GM19240 (cell line): Measurements from ENCODE around the gene TMEM255B.

ENCODE experiments used
- DNase-seq: peaks from one replicate; pipeline ENCODE4 v3.0.0; 2011; ENCODE audit warnings: low spot score; ENCODE audit not compliant: insufficient read length

The TMEM255B gene

GRCh38 chr13:113766035-113766800, 7.2 kb downstream of the TMEM255B start:
- no peak for DNase-seq

GRCh38 chr13:113767366-113767765, 8.3 kb downstream of the TMEM255B start:
- DNase-seq, result no peak

DNA sequence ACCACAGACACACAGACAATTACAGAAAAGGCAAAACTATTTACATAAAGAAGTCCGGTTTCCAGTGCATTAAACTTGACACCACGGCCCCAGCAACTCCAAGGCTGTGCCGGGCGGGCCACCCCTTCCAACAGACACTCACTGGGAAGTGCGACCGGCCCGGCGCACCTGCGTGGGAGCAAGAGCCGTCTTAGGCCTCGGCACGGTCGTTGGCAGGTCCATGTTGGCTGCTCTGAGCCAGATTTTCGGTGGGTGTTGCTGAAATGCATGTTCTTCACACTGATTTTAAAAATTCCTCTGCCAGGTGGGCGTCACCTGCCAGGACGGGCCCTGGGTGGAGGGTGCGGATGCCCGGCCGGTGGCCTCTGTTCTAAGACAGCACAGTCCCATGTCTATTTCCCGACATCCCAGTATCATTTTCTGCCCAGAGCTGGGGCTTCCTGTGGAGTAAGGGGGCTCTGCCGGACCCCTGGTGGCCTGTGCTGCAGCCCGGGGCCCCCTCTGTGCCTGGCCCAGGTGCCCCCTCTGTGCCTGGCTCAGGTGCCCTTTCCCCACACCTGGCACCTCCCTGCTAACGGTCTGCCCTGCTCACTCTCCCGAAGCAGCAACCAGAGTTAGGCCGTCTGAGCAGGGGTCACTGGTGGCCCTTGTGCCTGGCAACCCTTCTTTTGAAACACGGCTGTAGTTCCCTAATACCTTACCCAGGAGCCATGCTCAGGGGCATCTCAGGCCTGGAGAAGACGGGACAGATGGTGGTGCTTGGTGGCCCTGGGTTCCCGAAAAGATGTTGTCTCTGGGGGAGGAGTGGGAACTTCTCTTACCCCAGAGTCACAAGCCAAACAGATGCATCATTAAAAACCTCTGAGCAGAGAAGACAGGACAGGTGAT, 9.2 kb downstream of the TMEM255B start:
- DNase-seq, result no peak

DNA sequence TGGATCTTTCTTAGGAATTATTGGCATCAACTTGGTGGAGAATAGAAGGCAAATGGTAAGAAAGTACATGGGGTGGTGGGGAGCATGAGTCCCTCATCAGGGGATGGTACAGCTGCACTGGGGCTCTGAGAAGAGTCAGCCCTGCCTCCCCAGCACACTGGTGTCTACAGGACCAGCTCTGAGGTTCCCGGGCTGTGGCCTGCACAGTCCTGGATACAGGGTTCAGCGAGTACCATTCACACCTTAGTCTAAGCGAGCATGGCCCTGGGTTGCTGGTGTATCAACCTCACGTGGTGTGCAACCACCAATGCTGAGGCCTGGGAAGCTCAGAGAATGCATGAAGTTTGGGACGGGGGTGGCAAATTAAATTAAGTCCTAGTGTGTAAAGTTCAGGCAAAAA, 10.1 kb downstream of the TMEM255B start:
- DNase-seq, result no peak

- DNase-seq, result no peak
Measured at GRCh38 chr13:113769881-113770280, 10.9 kb downstream of the TMEM255B start.

- DNase-seq, result no peak
Measured at GRCh38 chr13:113770441-113770840, 11.4 kb downstream of the TMEM255B start.

GRCh38 chr13:113770937-113771336, 11.9 kb downstream of the TMEM255B start:
- DNase-seq, result no peak

DNA sequence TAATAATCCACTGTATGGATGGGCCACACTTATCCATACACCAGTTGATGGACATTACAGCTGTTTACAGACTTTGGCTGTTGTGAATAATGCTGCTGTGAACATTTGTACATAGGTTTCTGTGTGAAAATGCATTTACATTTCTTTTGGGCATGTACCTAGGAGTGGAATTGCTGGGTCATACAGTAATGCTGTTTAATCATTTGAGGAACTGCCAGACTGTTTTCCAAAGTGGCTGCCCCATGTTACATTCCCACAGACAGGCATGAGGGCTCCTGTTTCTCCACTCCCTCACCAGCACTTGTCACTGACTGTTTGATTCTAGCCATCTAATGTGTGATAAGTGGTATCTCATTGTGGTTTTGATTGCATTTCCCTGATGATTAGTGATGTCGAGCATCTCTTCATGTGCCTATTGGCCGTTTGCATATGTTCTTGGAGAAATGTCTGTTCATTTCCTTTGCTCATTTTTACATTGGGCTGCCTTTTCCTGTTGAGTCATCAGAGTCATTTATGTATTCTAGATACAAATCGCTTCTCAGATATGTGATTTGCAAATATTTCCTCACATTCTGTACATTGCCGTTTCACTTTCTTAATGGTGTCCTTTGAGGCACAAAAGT, 12.8 kb downstream of the TMEM255B start:
- no peak for DNase-seq

- no peak for DNase-seq
Measured at GRCh38 chr13:113774177-113775107, 15.4 kb downstream of the TMEM255B start.

DNA sequence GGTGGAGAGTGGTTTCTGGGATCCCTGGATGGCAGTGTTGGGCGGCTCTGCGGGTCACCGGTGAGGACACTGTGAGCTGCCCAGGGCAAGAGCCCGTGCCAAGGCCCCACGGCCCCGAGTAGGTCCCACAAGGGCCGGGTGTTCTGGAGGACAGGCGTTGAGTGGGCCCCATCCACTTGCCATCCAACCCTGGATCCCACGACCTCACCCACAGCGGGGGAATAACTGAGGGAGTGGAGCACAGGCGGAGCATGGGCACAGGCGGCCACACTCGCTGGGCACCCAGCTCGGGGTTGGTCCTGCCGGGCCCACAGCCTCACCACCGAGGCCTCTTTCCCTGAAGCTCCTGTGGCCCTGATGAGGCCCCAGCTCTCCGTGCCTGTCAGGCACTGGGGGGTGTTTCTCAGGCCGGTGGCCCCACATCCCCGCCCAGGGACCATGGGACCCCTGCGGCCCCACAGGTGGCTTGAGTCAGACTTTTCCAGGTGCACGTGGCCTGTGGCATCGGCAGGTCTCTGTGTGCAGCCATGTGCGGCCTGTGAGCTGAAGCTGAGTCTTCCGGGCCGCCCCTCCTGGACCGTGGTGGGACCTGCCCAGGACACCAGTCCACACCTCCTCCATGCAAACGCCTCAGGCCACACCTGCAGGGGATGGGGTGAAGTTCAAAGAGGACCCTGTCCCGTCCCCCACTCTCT, 16.6 kb downstream of the TMEM255B start:
- no peak for DNase-seq

DNA sequence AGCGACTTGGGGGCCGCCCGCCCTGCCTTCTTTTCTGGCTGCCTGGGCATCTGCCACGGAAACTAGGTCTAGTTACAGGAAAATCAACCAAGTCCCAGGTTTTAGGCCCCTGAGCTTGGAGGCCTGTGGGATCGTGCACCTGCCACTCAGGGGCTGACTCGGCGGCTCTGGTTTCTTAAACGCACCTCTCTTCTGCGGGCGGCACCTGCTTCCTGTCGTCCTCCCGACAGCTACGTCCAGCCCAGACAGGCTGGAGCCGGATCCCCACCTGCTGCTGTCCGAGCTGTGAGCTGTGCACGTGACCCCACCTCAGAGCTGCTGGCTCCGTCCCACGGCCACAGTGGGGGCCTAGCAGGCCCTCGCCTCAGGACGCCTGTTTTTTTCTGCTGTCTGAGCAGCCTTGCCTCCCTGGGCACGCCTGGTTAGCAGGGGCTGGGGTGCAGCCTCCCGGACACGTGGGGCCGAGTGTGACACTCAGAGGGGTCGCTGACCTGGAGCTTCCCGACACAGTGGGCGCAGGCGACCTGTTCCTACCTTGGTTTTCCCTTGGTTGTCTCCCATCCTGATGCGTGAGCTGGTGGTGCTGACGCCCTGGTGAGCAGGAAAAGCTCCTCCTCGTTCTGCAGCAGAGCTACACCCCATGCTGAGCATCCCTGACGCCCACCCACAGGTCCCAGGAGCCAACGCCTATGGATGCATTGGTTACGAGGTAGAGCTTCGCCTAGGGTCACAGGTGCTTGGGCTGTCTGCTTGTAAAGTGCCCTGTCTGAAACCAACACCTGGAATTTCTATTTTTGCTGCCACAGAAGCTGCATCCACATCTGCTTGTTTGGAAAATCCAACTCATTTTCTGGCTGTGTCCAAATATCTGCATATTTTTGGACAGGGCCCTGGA, 17.5 kb downstream of the TMEM255B start:
- DNase-seq, result no peak

GRCh38 chr13:113777311-113778260, 18.6 kb downstream of the TMEM255B start:
- no peak for DNase-seq

GRCh38 chr13:113781571-113781970, 22.5 kb downstream of the TMEM255B start:
- DNase-seq, result no peak

GRCh38 chr13:113782472-113782871, 23.4 kb downstream of the TMEM255B start:
- DNase-seq, result no peak

- DNase-seq, result no peak
Measured at GRCh38 chr13:113783200-113783881, 24.3 kb downstream of the TMEM255B start.

- no peak for DNase-seq
Measured at GRCh38 chr13:113783966-113784644, 25.1 kb downstream of the TMEM255B start.

DNA sequence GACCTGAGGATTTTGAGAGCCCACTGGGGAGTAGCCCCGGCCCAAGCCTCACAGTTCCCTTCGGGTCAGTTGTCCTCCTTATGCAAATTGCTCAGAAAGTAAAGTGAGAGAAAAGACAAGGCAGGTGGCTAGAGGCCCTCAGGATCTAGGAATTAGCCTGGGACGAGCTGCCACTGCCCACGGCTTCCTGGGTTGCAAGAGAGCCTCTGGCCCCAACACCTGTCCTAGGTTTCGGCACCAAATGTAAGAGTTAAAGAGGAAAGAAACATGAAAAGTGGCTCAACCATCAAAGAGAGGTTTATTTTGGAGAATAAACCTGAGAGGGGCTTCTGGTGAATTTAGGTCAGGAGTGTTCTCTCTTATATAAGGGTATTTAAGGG, 25.6 kb downstream of the TMEM255B start:
- DNase-seq, result no peak
